GM12878 (cell line): ENCODE data around the gene BMP7. TPM values are rescaled to one million over a fixed set of nuclear protein-coding genes. Genes with fewer than 3 reads are reported as not detected.

ENCODE experiments used
- ATAC-seq: fragments of 200-7000 bp; cut with Tn5 transposase; 3 replicates; pipeline ENCODE4 v1.9.1; 2020; ENCODE audit warnings: mild to moderate bottlenecking, moderate library complexity
- BruUV-seq: library from RNA; stranded (reverse); fragments of 400-500 nt; replicated peaks from 2 replicates; lab custom pipeline; 2021; lab: Mats Ljungman, UMichigan
- CTCF ChIA-PET: fragments of 300-600 bp; sonication (Branson Sonifier 250); formaldehyde crosslinking; extraction: SDS; loops from one replicate; lab custom pipeline; 2021; ENCODE audit warnings: inconsistent platforms; lab: Yijun Ruan, JAX
- POLR2A ChIA-PET: fragments of 350-600 bp; formaldehyde crosslinking; extraction: SDS; loops from one replicate; lab custom pipeline; 2021; ENCODE audit warnings: inconsistent platforms; lab: Charles Lee
- RAD21 ChIA-PET: fragments of 300-600 bp; sonication (Branson Sonifier 250); formaldehyde crosslinking; loops from one replicate; lab custom pipeline; 2023; ENCODE audit warnings: antibody characterized with exemption; ENCODE audit not compliant: unreplicated experiment; lab: Charles Lee
- SMC1A ChIA-PET: fragments of 300-600 bp; sonication (Branson Sonifier 250); formaldehyde crosslinking; loops from one replicate; lab custom pipeline; 2023; ENCODE audit not compliant: unreplicated experiment, uncharacterized antibody; lab: Charles Lee
- DNase-seq: peaks from one replicate; pipeline ENCODE4 v3.0.0-alpha.2; 2011; ENCODE audit warnings: low read depth, low spot score
- FAIRE-seq: peaks from 3 replicates; lab custom pipeline; 2011; peaks lifted over from hg19 to GRCh38; lab: Jason Lieb, UNC
- H2AFZ ChIP-seq: 2 replicates; pipeline ENCODE4 v1.6.0; 2011; ENCODE audit warnings: low read depth, low read length, control low read depth; ENCODE audit not compliant: control insufficient read depth
- H3K27ac ChIP-seq: 2 replicates; pipeline ENCODE4 v1.5.1; 2011; ENCODE audit warnings: control low read depth; ENCODE audit not compliant: control insufficient read depth, insufficient read depth
- H3K27me3 ChIP-seq, 2 experiments: replicated peaks in 1 of 2; 2 replicates each; pipeline versions ENCODE4 v1.6.0 to v1.6.1; 2011; ENCODE audit warnings: low read length in 1 of 2; ENCODE audit not compliant: control insufficient read depth in 2 of 2, insufficient read depth in 2 of 2
- H3K36me3 ChIP-seq, 2 experiments: 2 replicates each; pipeline ENCODE4 v1.5.1; 2011; ENCODE audit warnings: low read length in 1 of 2; ENCODE audit not compliant: control insufficient read depth in 2 of 2, insufficient read depth in 2 of 2
- H3K4me1 ChIP-seq: 2 replicates; pipeline ENCODE4 v1.6.1; 2011; ENCODE audit warnings: mild to moderate bottlenecking, low read length, moderate library complexity, mixed read lengths; ENCODE audit not compliant: control insufficient read depth, insufficient read depth
- H3K4me2 ChIP-seq: 2 replicates; pipeline ENCODE4 v1.6.0; 2011; ENCODE audit warnings: control low read depth; ENCODE audit not compliant: control insufficient read depth, insufficient read depth
- H3K4me3 ChIP-seq: fragments of 200-600 bp; sonication (generic); 2 replicates; pipeline ENCODE4 v1.5.1; 2016
- H3K79me2 ChIP-seq: 2 replicates; pipeline ENCODE4 v1.6.0; 2011; ENCODE audit warnings: low read length; ENCODE audit not compliant: control insufficient read depth, insufficient read depth
- H3K9ac ChIP-seq: 2 replicates; pipeline ENCODE4 v1.8.0; 2011; ENCODE audit warnings: low read length, control low read depth, mixed read lengths; ENCODE audit not compliant: control insufficient read depth, insufficient read depth
- H3K9me3 ChIP-seq: replicated peaks from 3 replicates; pipeline ENCODE4 v1.5.1; 2011; ENCODE audit warnings: mild to moderate bottlenecking, low read length; ENCODE audit not compliant: control insufficient read depth, insufficient read depth
- H4K20me1 ChIP-seq: 2 replicates; pipeline ENCODE4 v1.6.0; 2011; ENCODE audit not compliant: control insufficient read depth, insufficient read depth
- CBX5 ChIP-seq: sonication (generic); IDR thresholded peaks from 2 replicates; pipeline ENCODE4 v1.6.1; 2016; ENCODE audit warnings: low read depth, moderate library complexity, mild to moderate bottlenecking, inconsistent platforms
- CEBPB ChIP-seq, 2 experiments: fragments of 150-350 bp in 1 of 2; IDR thresholded peaks; 2 replicates each; pipeline ENCODE4 v1.6.1; 2012 to 2014; ENCODE audit warnings: low read depth in 2 of 2, low read length in 2 of 2, borderline replicate concordance in 1 of 2, inconsistent platforms in 1 of 2
- KLF5 ChIP-seq: fragments of 450-650 bp; IDR thresholded peaks from 2 replicates; pipeline ENCODE4 v1.6.1; 2014; ENCODE audit warnings: mild to moderate bottlenecking; ENCODE audit not compliant: partially characterized antibody
- POLR2AphosphoS5 ChIP-seq: IDR thresholded peaks from 2 replicates; pipeline ENCODE4 v1.6.1; 2011; ENCODE audit warnings: mild to moderate bottlenecking, low read length, inconsistent platforms
- WGBS: methylation state at CpG from one replicate; pipeline ENCODE4 v1.1.6; 2016; ENCODE audit warnings: low lambda C conversion rate; ENCODE audit not compliant: insufficient replicate concordance, insufficient coverage; ENCODE audit errors: missing lambda C conversion rate; 5-methylcytosine and 5-hydroxymethylcytosine counted together
- in situ Hi-C: fragments of 300-500 bp; cut with MboI; formaldehyde crosslinking; loops from 9 replicates; pipeline ENCODE4 v1.14.3; 2018; ENCODE audit warnings: mixed read lengths
- intact Hi-C: fragments of 100-400 bp; cut with micrococcal nuclease; formaldehyde crosslinking; loops from one replicate; pipeline ENCODE4 v1.14.2; 2022; ENCODE audit not compliant: unreplicated experiment
- polyA plus RNA-seq, 11 experiments: library from polyadenylated mRNA; depleted of rRNA in 4 of 11; unstranded in 6 of 11; stranded (reverse) in 5 of 11; fragments of >200 nt; fragmentation: Nextera tagmentation in 4 of 11; fragmentation: Illumina TruSeq in 1 of 11; extraction: Ambion mirVana in 4 of 11; extraction: Trizol in 1 of 11; gene quantifications; 1 replicate in 1 of 11; 2 replicates in 10 of 11; pipeline versions ENCODE4 v1.2.1 to v1.2.3, GENCODE V29; 2011 to 2016; ENCODE audit warnings: inconsistent platforms in 2 of 11, missing spikeins in 2 of 11, low read depth in 1 of 11
- total RNA-seq, 4 experiments: library from RNA; depleted of rRNA in 3 of 4; stranded (reverse); fragments of >200 nt in 3 of 4; fragmentation: Illumina TruSeq in 1 of 4; extraction: Trizol in 1 of 4; gene quantifications; 2 replicates each; pipeline versions ENCODE4 v1.2.1 to v1.2.3, GENCODE V29; 2013 to 2021
- TF ChIP-seq, protein P1 (sequence below): IDR thresholded peaks from 2 replicates; pipeline ENCODE4 v1.6.1; 2011; ENCODE audit warnings: low read depth, mild to moderate bottlenecking, low read length, moderate library complexity, borderline replicate concordance; ENCODE audit errors: extremely low read depth
- TF ChIP-seq, protein P2 (sequence below): IDR thresholded peaks from 2 replicates; pipeline ENCODE4 v1.6.1; 2011; ENCODE audit warnings: borderline replicate concordance, low read depth, mild to moderate bottlenecking, moderate library complexity, low read length; ENCODE audit not compliant: insufficient read depth, poor library complexity, severe bottlenecking

Gene BMP7
- total and polyA plus RNA-seq, 10 of the 15 experiments (the other 5 are each of a cell fraction or from before 2014, with no cell fraction given) = 0.18 to 0.51 (median 0.28) TPM; not detected in 7

DNA sequence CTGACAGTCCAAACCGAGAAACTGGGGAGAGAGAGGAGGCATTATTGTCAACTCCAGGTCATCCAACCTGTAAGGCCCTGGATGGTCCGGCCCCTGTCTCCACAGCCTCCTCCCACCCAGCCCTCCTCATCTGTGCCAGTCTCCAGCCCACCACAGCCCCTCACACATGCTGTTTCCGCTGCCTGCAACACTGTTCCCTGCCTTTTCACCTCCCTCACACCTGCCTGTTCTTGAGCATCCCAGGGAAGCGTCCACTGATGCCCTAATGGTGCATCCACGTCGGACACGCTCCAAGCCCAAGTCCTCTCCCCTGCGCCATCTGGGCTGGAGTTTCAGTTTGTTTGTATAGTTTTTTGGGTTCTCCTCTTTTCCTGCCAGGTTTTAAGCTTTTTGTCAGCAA is 52.0 kb downstream of the BMP7 start (continued):
- TF ChIP-seq POLR2AphosphoS5 = no peak

DNA sequence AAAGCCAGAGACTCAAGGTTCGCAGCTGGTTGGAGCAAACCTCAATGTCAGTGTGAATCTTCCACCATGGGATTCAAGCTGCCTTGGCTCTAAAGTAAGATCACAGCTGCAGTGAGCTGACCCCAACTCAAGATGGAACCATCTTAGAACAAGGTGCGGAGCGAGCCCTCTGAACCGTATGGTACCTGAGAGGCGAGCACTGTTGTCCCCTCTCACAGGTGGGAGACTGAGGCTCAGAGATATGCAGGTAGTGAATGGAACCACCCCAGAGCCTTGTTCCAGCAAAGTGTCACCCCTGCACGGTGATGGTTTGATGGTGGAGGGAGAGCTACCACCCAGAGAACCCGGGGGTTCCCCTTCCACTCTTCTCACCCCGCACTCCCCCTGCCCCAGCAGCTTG is 52.5 kb downstream of the BMP7 start:
- Histone ChIP-seq H3K27me3 (peaks cover 0 to 1% of the 10 kb centered on the region in 2 experiments; a peak in 2 of 4 replicates), H3K79me2 (no peaks in the 10 kb centered on the region), H3K9ac (no peak overlapping the region), H3K4me1 (no peaks in the 10 kb centered on the region), H3K27ac (no peak overlapping the region), H3K36me3 (no peaks in the 10 kb centered on the region; a peak in 1 of 4 replicates), H2AFZ (no peak overlapping the region), H3K4me3 (no peak overlapping the region), H3K9me3 (no peaks in the 10 kb centered on the region), H4K20me1 (no peaks in the 10 kb centered on the region), H3K4me2 (no peak overlapping the region)
- FAIRE-seq (no peak), DNase-seq (no peak), ATAC-seq (no peak)
- WGBS = 43% methylated on average over 8 of the region's 8 CpGs
- intact Hi-C loops (no loop called here), in situ Hi-C loops (no loop called here)
- BruUV-seq = no TSS peak
- CTCF ChIA-PET = interaction anchor here (1.6 kb wide), 1 partner anchor 133 kb away, joined by 3 read pairs; no protein-coding TSS in a partner anchor
- SMC1A ChIA-PET = no interaction called here
- POLR2A ChIA-PET = no interaction called here
- RAD21 ChIA-PET = no interaction called here
- no peak for TF ChIP-seq CEBPB (IDR thresholded peaks at IDR 0.05; ENCODE audit: borderline replicate concordance in 1 of 2, low read depth in 2 of 2, low read length in 2 of 2)
- no peak for TF ChIP-seq KLF5
- TF ChIP-seq, protein P1, sequence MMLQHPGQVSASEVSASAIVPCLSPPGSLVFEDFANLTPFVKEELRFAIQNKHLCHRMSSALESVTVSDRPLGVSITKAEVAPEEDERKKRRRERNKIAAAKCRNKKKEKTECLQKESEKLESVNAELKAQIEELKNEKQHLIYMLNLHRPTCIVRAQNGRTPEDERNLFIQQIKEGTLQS = no peak
- TF ChIP-seq, protein P2, sequence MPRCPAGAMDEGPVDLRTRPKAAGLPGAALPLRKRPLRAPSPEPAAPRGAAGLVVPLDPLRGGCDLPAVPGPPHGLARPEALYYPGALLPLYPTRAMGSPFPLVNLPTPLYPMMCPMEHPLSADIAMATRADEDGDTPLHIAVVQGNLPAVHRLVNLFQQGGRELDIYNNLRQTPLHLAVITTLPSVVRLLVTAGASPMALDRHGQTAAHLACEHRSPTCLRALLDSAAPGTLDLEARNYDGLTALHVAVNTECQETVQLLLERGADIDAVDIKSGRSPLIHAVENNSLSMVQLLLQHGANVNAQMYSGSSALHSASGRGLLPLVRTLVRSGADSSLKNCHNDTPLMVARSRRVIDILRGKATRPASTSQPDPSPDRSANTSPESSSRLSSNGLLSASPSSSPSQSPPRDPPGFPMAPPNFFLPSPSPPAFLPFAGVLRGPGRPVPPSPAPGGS = no peak
- TF ChIP-seq CBX5 = no peak
